Measurements from ENCODE around the gene TPST2.
"Not testable (repeated sequence)": the region's sequence is repeated elsewhere in the genome, so short reads cannot be mapped to it uniquely, and the experiment has no call there.

The TPST2 gene

GRCh38 chr22:26529345-26529744 lies 60.6 kb downstream of the TPST2 start:
- no peaks in the 10 kb centered on the region for H3K27me3 ChIP-seq (ENCODE audit: low read depth, low read length)

GRCh38 chr22:26528518-26528917 lies 61.4 kb downstream of the TPST2 start:
- H3K9me3 ChIP-seq (ENCODE audit: insufficient read depth, low read length); H3K27me3 ChIP-seq (ENCODE audit: low read depth, low read length); H3K9ac ChIP-seq (ENCODE audit: low read length); H2AFZ ChIP-seq (ENCODE audit: low read depth, low read length); H3K4me2 ChIP-seq (ENCODE audit: low read length); H3K27ac ChIP-seq (ENCODE audit: low read length); H3K36me3 ChIP-seq (replicated peaks; ENCODE audit: low read depth, low read length); H4K20me1 ChIP-seq (ENCODE audit: insufficient read depth, low read length); H3K4me3 ChIP-seq (ENCODE audit: low read length); H3K79me2 ChIP-seq (ENCODE audit: low read length): not testable (repeated sequence)
- H3K4me1 ChIP-seq (ENCODE audit: low read length): peaks cover 27% of the 10 kb centered on the region

More at GRCh38 chr22:26529345-26529744, 60.6 kb downstream of the TPST2 start:
- Histone ChIP-seq H3K9me3 (ENCODE audit: insufficient read depth, low read length) (no peaks in the 10 kb centered on the region), H3K27ac (ENCODE audit: low read length) (no peak overlapping the region), H3K4me1 (ENCODE audit: low read length) (peaks cover 35% of the 10 kb centered on the region), H3K79me2 (ENCODE audit: low read length) (no peaks in the 10 kb centered on the region), H4K20me1 (ENCODE audit: insufficient read depth, low read length) (no peaks in the 10 kb centered on the region), H3K4me3 (ENCODE audit: low read length) (no peak overlapping the region), H3K9ac (ENCODE audit: low read length) (no peak overlapping the region), H2AFZ (ENCODE audit: low read depth, low read length) (no peak overlapping the region), H3K4me2 (ENCODE audit: low read length) (no peak overlapping the region), H3K36me3 (replicated peaks; ENCODE audit: low read depth, low read length) (no peaks in the 10 kb centered on the region)
- TF ChIP-seq EZH2phosphoT487 (IDR thresholded peaks at IDR 0.05; ENCODE audit: low read depth) (no peak), CTCF (IDR thresholded peaks at IDR 0.05; ENCODE audit: low read depth, low read length) (no peak)

GRCh38 chr22:26527574-26528465 lies 62.1 kb downstream of the TPST2 start:
- peaks cover 20% of the 10 kb centered on the region for H3K4me1 ChIP-seq (ENCODE audit: low read length)
- no peaks in the 10 kb centered on the region for H3K79me2 ChIP-seq (ENCODE audit: low read length)
- no peaks in the 10 kb centered on the region for H3K36me3 ChIP-seq (replicated peaks; ENCODE audit: low read depth, low read length)
- H4K20me1 ChIP-seq (ENCODE audit: insufficient read depth, low read length): no peaks in the 10 kb centered on the region
- H3K4me2 ChIP-seq (ENCODE audit: low read length): no peak overlapping the region
- no peak overlapping the region for H2AFZ ChIP-seq (ENCODE audit: low read depth, low read length)
- no peak overlapping the region for H3K27ac ChIP-seq (ENCODE audit: low read length)
- no peaks in the 10 kb centered on the region for H3K9me3 ChIP-seq (ENCODE audit: insufficient read depth, low read length)
- H3K4me3 ChIP-seq (ENCODE audit: low read length): no peak overlapping the region
- H3K27me3 ChIP-seq (ENCODE audit: low read depth, low read length): no peaks in the 10 kb centered on the region
- H3K9ac ChIP-seq (ENCODE audit: low read length): no peak overlapping the region
- TF ChIP-seq EZH2phosphoT487 (IDR thresholded peaks at IDR 0.05; ENCODE audit: low read depth) (no peak), CTCF (IDR thresholded peaks at IDR 0.05; ENCODE audit: low read depth, low read length) (no peak)

GRCh38 chr22:26527167-26527566 lies 62.8 kb downstream of the TPST2 start:
- Histone ChIP-seq H4K20me1 (ENCODE audit: insufficient read depth, low read length) (no peaks in the 10 kb centered on the region), H2AFZ (ENCODE audit: low read depth, low read length) (no peak overlapping the region), H3K4me2 (ENCODE audit: low read length) (no peak overlapping the region), H3K27ac (ENCODE audit: low read length) (no peak overlapping the region), H3K36me3 (replicated peaks; ENCODE audit: low read depth, low read length) (no peaks in the 10 kb centered on the region), H3K4me1 (ENCODE audit: low read length) (peaks cover 13% of the 10 kb centered on the region), H3K79me2 (ENCODE audit: low read length) (no peaks in the 10 kb centered on the region), H3K9ac (ENCODE audit: low read length) (no peak overlapping the region), H3K4me3 (ENCODE audit: low read length) (no peak overlapping the region), H3K27me3 (ENCODE audit: low read depth, low read length) (no peaks in the 10 kb centered on the region), H3K9me3 (ENCODE audit: insufficient read depth, low read length) (no peaks in the 10 kb centered on the region)
- TF ChIP-seq EZH2phosphoT487 (IDR thresholded peaks at IDR 0.05; ENCODE audit: low read depth) (no peak), CTCF (IDR thresholded peaks at IDR 0.05; ENCODE audit: low read depth, low read length) (no peak)
